ENCODE results near the gene FKBP15.

FKBP15 gene

DNA sequence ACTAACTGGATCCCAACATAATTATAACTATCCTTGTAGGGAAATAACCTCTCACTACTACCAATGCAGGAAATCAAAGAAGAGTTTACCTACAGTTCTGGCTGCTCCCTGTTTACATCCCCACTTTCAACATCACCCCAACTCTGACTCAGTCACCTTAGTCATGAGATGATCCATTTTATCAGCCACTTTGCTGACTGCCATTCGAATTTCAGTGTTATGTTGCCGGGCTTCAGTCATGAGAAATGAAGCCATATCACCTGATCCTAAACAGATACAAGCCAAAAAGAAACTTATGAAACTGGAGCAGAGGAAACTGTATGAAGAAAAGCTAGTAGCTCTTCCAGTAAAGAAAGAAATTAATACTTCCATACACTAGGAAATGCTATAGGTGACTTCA, 36.5 kb downstream of the FKBP15 start:
- in situ Hi-C loops (cut with MboI; ENCODE audit: low sequenced_read_pairs): no loop called here

DNA sequence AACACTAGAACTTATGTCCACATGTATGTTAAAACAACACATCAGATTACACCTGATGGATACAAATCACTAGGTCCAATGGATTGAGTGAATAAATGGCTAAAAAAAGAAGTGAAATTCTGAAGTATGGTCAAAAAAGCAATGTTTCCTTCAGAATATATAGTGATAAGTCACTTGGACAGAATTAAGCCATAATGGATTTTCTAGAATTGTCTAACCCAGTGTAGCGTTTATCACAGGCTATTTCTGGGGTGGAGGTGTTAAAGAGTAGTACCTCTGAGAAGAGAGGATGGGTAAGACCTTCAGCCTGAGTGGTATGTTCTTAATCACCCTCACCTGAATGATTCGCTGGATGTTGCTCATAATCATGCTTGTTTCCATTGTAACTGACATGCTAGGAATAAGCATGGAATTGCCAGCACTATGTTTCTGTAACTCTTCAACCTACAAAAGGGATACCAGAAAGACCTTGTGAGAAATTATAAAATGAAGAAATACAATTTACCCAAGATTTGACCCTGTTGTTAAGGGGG, 37.1 kb downstream of the FKBP15 start:
- in situ Hi-C loops (cut with MboI; ENCODE audit: low sequenced_read_pairs): no loop called here

DNA sequence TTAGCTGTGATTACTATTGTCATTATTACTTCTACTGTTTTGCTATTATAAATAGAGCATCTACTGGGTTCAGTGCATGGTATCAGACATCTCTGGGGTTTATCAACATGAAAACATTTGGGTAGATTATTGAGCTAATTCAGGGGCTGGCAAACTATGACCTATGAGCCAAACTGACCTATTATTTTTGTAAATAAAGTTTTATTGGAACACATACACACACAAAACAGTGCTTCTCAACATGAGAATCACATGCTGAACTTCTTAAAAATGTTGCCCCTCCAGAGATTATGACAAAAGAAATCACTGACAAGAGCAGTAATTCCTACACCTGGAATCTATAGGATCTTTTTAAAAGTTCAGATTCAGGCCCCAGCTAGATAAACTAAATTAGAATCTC, 39.9 kb downstream of the FKBP15 start:
- in situ Hi-C loops (cut with MboI; ENCODE audit: low sequenced_read_pairs): no loop called here

DNA sequence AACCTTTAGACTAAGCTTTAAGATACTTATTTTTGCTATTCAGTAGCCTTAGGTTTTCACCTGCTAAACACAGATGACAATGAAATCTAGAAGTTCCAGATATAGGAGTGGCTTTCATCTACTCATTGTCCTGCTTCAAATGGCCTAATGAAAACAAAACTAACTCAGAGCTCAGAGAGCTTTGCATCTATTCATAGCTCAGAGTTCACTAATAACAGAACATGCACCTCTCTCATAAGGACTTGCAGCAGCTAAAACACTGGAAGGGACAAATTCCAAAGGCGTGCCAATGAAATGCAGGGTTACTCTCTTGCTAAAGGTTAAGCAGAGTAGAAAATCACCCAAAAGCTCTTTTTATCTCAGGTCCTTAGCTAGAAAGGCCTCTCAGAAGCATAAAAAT, 41.2 kb downstream of the FKBP15 start:
- in situ Hi-C loops (cut with MboI; ENCODE audit: low sequenced_read_pairs): no loop called here

DNA sequence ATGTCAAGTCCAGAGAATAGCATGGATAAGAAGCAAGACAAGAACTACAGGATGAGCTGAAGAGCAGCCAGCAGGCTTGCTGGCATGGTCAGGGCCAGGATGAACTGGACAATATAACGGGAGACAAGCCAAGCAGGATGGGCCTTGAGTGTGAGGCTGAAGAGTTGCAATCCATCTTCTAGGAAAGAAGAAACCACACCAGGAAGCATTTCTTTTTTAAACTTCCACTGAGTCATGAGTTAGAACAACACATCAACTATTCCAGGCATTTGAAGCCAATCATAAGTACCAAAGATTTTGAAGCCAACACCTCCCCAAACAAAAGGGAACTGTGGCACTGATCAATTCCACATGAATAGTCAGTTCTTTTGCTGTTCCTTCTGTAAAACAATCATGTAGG, 43.0 kb downstream of the FKBP15 start:
- in situ Hi-C loops (cut with MboI; ENCODE audit: low sequenced_read_pairs): no loop called here

DNA sequence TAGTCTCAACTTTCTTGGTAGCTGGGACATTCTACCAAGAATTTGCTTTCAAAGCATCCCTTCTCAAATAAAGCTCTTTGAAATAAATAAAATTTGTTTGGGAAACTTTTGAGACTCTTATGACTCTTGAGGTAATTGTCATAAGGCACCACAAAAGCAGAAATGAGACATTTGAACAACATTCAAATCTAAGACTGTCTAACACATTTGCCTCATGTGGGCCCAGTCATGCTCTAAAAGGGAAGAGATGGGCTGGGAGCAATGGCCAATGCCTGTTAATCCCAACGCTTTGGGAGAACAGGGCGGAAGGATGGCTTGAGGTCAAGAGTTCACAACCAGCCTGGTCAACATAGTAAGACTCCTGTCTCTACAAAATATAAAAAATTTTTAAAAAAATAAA, 43.8 kb downstream of the FKBP15 start:
- in situ Hi-C loops (cut with MboI; ENCODE audit: low sequenced_read_pairs): no loop called here

DNA sequence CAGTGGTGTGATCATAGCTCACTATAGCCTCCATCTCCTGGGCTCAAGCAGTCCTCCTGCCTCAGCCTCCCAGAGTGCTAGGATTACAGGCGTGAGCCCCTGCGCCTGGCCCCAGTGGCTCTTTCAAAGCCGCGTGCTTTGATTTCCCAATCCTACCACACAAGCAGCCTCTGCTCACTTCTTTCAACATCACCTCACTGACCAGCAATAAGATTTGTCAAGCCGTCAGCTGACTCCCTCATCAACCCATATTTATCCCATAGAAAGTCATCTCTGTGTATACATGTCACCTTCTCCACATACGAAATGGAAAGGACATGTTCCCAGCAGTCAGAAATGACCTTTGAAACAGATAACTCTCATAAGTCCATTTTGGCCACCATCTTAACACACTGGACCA, 44.3 kb downstream of the FKBP15 start:
- in situ Hi-C loops (cut with MboI; ENCODE audit: low sequenced_read_pairs): no loop called here

DNA sequence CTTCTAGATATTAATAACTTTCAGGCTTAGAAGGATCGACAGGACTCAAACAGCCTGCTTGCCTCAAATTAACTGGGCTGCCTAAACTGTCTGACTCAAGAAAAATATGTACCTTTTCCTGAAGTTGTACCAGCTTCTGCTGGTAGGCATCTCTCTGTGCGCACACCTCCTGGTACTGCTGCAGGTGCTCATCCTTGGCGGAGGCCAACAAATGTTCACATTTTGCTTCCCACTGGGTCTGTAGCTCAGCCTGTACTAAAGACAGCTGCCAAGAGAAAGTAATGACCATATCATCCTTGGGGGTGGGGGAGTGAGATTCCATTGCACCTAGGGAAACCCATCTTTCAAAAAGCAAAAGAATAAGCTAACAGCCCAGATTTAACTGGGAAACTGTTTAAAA, 47.7 kb downstream of the FKBP15 start:
- in situ Hi-C loops (cut with MboI; ENCODE audit: low sequenced_read_pairs): loop anchor here (25.0 kb wide), 1 partner anchor 261 kb away; no protein-coding TSS in a partner anchor

DNA sequence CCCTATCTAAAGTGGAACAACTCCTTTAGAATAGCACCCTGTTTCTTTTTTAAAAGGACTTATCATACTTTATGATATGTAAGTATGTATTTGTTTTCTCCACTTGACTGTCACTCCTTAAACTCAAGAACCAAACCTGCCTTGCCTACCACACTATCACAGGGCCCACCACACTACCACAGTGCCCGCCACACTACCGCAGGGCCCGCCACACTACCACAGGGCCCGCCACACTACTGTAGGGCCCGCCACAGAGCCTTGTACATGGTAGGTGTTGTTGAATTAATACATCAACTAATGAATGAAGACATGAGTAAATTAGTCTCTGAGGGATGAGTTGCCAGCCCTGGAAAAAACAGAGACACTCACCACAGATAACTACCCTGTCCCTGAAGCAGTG, 52.3 kb downstream of the FKBP15 start:
- in situ Hi-C loops (cut with MboI; ENCODE audit: low sequenced_read_pairs): loop anchor here (25.0 kb wide), 1 partner anchor 257 kb away; no protein-coding TSS in a partner anchor

DNA sequence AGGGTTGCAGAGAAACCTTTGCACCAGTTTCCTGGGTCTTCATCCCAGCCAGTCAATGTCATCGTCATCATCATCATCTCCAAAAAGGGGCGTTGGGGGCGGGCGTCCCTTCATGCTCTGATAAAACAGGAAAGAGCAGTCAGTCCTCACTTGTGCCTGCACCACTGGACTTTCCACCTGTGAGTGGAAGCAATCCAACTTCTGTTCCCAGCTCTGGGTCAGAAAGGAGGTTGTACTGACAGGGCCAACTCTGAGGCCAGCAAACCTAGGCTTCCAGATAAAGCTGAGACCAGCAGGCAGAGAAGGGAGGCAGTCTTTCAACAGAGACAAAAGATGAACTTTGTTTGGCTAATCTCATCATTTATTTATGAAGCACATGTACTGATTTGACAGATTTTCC, 55.0 kb downstream of the FKBP15 start:
- in situ Hi-C loops (cut with MboI; ENCODE audit: low sequenced_read_pairs): loop anchor here (25.0 kb wide), 1 partner anchor 254 kb away; no protein-coding TSS in a partner anchor

DNA sequence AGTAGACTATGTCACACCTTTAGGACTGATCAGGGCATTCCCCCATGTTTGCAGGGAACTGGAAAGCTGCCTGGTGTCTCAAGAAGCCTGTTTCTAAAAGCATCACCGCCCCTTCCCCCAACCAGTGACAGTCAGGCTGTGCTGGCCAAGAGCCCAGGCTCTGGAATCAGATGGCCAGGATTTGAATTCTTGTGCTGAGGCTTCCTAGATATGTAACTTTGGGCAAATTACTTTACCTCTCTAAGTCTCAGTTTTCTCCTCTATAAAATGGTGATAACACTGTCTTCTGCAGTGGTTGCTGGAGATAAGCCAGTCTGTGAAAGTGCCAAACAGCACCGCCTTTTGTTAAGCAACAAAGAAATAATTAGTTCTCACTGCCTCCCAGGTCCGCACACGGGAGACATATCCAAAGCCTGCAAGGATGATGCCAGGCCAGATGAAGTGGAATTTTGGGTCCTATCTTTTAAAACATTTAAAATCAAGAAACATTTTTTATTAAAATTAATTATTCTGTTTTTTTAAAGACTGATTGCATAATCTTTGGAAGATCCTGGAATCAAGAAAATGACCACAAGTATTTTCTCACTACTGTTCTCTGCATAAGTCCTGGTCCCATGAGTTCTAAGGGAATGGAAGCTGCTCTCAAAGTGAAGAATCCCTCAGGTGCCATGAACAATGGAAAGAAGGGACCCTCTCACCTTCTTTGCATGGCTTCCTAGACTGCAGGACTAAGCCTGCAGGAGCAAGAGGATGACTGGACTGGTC, 56.4 kb downstream of the FKBP15 start:
- in situ Hi-C loops (cut with MboI; ENCODE audit: low sequenced_read_pairs): loop anchor here (25.0 kb wide), 1 partner anchor 252 kb away; no protein-coding TSS in a partner anchor

DNA sequence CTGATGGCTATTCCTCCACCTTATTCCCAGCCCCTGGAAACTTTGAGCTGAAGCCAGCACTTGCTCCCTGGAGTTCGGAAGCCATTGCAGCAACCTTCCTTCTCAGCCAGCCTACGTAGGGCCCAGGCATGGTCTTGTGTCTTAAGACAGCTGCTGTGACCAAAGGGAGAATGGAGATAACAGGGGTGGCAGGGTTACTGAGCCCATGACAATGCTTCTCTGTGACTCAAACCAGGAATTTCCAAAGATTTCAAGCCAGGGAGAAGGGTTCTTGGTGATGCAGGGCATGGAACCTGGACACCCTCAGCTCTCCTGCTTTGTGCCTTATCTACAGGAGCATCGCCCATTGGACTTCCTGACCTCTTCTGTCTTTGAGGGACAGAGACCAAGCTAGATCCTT, 58.1 kb downstream of the FKBP15 start:
- in situ Hi-C loops (cut with MboI; ENCODE audit: low sequenced_read_pairs): loop anchor here (25.0 kb wide), 1 partner anchor 251 kb away; no protein-coding TSS in a partner anchor

DNA sequence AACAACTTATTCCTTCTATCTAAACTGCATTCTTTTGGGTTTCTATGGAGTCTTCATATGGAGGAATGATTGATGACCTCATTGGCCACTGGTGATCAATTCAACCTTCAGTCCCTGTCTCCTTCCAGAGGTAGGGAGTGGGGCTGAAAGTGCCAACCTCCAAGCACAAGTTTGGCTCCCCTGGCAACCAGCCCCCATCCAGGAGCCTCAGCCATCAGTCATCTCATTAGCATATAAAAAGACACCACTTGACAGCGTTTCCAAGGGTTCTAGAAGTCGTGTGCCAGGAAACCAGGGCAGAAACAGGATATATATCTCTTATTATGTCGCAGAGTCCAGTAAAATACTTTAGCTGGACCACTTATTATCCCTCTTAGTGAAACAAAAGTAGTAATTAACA, 60.5 kb downstream of the FKBP15 start:
- in situ Hi-C loops (cut with MboI; ENCODE audit: low sequenced_read_pairs): loop anchor here (25.0 kb wide), 1 partner anchor 248 kb away; no protein-coding TSS in a partner anchor

DNA sequence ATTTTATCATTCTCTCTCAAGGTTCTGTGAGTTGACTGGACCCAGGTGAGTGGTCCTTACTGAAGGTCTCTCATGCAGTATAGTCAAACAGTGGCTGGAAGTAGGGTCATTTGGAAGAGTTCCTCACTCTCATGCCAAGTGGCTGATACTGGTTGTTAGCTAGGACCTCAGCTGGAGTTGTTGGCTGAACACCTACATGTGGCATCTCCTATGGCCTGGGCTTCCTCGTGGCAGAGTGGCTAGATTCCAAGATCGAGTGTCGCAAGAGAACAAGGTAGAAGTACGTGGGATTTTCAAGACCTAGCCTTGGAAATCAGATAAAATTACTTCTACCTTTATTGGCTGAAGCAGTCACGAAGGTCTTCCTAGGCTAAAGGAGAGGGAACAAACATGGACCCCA, 62.6 kb downstream of the FKBP15 start:
- in situ Hi-C loops (cut with MboI; ENCODE audit: low sequenced_read_pairs): loop anchor here (25.0 kb wide), 1 partner anchor 246 kb away; no protein-coding TSS in a partner anchor

DNA sequence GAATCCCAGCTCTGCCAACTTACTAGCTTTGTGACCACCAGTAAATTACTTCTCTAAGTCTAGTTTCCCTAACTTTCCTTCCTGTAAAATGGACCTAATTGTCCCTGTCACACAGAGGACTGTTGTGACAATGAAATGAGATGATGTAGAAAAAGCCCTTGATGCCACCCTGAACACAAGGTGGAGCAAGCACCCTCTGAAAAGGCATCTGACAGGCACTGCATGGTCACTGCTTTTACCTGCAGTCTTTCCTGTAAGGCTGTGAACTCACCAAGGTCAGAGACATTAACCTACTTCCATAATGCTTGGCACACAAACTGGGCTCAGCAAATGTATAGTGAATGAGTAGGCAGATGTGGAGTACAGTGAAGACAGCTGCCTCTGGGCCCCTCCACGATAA, 64.2 kb downstream of the FKBP15 start:
- in situ Hi-C loops (cut with MboI; ENCODE audit: low sequenced_read_pairs): loop anchor here (25.0 kb wide), 1 partner anchor 245 kb away; no protein-coding TSS in a partner anchor

DNA sequence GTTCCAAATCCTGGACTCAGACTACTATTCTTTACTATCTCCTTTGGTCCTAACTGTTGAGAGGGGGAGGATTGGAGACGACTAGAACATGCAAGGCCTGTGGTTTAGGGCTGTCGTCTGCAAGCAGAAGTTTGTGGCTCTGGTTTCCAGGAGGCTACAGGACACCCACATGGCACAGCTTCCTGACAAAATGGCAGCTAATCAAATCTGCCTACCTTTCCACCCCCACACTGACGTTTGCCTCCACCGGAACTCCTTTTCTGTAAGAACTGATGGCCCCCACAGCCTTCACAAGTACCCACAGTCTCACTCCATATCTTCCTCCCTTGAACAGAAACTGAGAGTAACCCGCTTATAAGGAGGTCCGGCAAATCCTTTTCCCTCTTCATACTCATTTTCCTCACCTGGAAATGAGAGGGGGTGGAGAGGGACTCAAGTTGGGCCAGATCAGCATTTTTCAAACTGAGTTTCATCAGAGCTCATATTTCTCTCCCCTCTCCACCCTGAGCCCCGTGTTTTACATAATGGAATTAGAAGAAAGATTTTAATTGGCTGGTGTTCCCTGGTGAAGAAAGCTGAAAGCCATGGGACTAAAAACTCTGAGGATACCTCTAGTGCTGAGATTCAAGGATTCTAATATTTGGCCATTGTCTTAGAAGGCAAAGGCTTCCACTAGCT, 65.0 kb downstream of the FKBP15 start:
- in situ Hi-C loops (cut with MboI; ENCODE audit: low sequenced_read_pairs): loop anchor here (25.0 kb wide), 1 partner anchor 244 kb away; no protein-coding TSS in a partner anchor

DNA sequence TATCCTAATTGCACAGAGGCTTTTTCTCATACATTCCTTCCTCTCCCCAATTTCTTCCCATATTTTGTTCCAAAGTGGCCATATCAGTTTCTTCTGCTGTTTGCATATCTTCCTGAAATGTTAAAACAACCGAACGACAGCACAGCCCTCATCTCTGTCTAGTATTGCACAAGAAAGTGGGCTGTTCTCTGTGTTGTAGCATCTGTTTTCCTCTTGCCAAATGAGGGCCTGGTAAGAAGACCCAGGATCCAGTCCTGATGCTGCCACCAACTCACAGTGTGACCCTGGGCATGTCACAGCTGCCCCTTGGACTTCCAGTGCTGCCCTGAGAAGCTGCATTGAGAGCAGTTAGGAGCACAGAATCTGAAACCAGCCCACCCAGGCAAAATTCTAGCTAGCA, 66.1 kb downstream of the FKBP15 start:
- in situ Hi-C loops (cut with MboI; ENCODE audit: low sequenced_read_pairs): loop anchor here (25.0 kb wide), 1 partner anchor 243 kb away; no protein-coding TSS in a partner anchor

DNA sequence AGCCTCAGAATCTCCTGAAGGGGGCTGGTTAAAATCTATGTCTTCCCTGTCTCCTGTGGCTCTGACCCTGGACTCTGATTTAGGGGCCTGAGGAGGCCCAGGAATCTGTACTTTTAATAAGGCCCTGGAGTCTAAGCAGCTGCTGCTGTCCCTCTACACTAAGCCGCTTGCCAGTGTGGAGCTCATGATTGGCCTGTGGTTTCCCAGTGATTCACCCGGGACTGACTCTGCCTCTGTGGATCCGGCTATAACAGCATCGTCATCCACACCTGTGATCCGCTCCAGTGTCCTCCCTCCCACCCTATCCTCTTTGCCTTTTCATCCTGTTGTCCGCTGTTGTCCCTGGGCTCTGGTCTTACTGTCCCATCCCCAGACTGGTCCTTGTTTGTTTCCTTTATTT, 66.6 kb downstream of the FKBP15 start:
- in situ Hi-C loops (cut with MboI; ENCODE audit: low sequenced_read_pairs): loop anchor here (25.0 kb wide), 1 partner anchor 242 kb away; no protein-coding TSS in a partner anchor

DNA sequence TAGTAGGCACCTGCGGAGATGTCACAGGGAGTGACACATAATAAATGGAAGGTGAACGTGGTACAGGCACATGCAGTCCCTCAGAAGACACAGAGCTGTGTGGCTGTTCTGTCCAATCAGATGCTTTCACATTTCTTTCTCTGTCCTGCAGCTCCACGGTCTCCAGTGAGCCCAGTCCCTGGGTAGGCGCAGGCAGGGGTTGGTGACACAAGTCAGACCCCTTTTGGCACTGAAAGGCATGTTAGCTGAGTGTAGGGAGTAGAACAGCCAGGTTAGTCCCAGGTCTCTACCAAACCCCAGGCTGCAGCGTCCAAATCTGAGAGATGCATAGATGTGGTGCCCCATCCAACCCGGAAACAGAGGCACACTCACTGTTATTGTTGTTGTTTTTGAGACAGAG, 67.5 kb downstream of the FKBP15 start:
- in situ Hi-C loops (cut with MboI; ENCODE audit: low sequenced_read_pairs): loop anchor here (25.0 kb wide), 1 partner anchor 241 kb away; no protein-coding TSS in a partner anchor

DNA sequence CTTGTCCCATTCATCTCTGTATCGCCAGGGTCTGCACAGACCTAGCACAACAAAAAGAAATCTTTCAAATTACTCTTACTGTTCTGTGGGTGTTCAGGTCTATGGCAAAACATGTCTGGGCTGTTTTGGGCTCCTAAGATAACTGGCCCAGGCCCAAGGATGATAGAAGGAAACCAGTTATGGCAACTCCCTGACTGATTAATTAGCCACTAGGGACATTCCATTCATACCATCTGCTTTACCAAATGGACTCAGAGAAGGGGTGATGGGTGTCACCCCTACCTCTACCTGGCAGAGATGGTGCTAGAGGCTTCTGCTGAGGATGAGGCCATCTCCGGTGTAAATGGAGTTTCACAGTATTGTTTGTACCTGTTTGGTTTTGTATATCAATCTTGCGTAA, 68.4 kb downstream of the FKBP15 start:
- in situ Hi-C loops (cut with MboI; ENCODE audit: low sequenced_read_pairs): loop anchor here (25.0 kb wide), 1 partner anchor 240 kb away; no protein-coding TSS in a partner anchor
